ENCODE data around the gene ARF6. TPM values are rescaled to one million over a fixed set of nuclear protein-coding genes. Genes with fewer than 3 reads are reported as not detected.
A peak's percentile ranks its signal among the peaks of the same experiment; 100 is the strongest.

Gene ARF6
- total RNA-seq, 1 experiment from 2014 or later, result 86.4 TPM

GRCh38 chr14:49867831-49868719 lies 24.8 kb upstream of the ARF6 start:
- POLR2A ChIA-PET (ENCODE audit: unreplicated experiment), result interaction anchor here (0.5 to 1.4 kb wide), 19 partner anchors 20 to 672 kb away, joined by 3 to 22 read pairs (median 5); partner anchors contain the start of genes ARF6 and LRR1
- CTCF ChIA-PET, result interaction anchor here (0.5 to 1.3 kb wide), 9 partner anchors 11 to 292 kb away, joined by 3 to 10 read pairs (median 3); no protein-coding TSS in a partner anchor
- TF ChIP-seq EZH2phosphoT487 (IDR thresholded peaks at IDR 0.05; ENCODE audit: borderline replicate concordance, low read length) (no peak), EZH2 (IDR thresholded peaks at IDR 0.05; ENCODE audit: low read length, unreplicated experiment) (no peak), CTCF (conservative IDR thresholded peaks at IDR 0.05; ENCODE audit: low read depth, low read length) (no peak)
- H3K4me3 ChIP-seq (ENCODE audit: low read length), result peak overlapping the region; percentile 71
- H3K27me3 ChIP-seq (ENCODE audit: low read length), result no peaks in the 10 kb centered on the region
- peak overlapping the region; percentile 77 for H3K9ac ChIP-seq (ENCODE audit: low read length)
- no TSS peak for BruUV-seq (replicated peaks)
- H3K27ac ChIP-seq (ENCODE audit: low read length), result peak overlapping the region; percentile 67
- H3K9me2 ChIP-seq (replicated peaks; ENCODE audit: low read length), result no peaks in the 10 kb centered on the region
- H3K79me2 ChIP-seq (ENCODE audit: low read length), result peaks cover 4% of the 10 kb centered on the region; the same call in 1 of the 2 replicates
- no peaks in the 10 kb centered on the region for H3F3A ChIP-seq (ENCODE audit: low read length, unreplicated experiment)
- peak overlapping the region; percentile 92 for H3K4me2 ChIP-seq (ENCODE audit: low read length)
- no peaks in the 10 kb centered on the region for H3K36me3 ChIP-seq (ENCODE audit: low read depth, low read length)
- intact Hi-C loops (cut with micrococcal nuclease), result loop anchor here (1.0 to 5.0 kb wide), 6 partner anchors 20 to 194 kb away; no protein-coding TSS in a partner anchor
- peak overlapping the region; percentile 99 for H2AFZ ChIP-seq (ENCODE audit: low read length)
- peaks cover 33% of the 10 kb centered on the region for H3K4me1 ChIP-seq (ENCODE audit: insufficient read depth, low read length)
- ATAC-seq, result peak; percentile 95
- no peaks in the 10 kb centered on the region for H4K20me1 ChIP-seq (ENCODE audit: low read length)
- peak; percentile 98 for DNase-seq
- H3K9me3 ChIP-seq (ENCODE audit: low read length), result no peaks in the 10 kb centered on the region

- Histone ChIP-seq H3K9me3 (ENCODE audit: low read length) (no peaks in the 10 kb centered on the region), H3K79me2 (ENCODE audit: low read length) (peaks cover 4% of the 10 kb centered on the region; the same call in 1 of the 2 replicates), H4K20me1 (ENCODE audit: low read length) (no peaks in the 10 kb centered on the region), H3K4me3 (ENCODE audit: low read length) (peak overlapping the region; percentile 62), H3K9me2 (replicated peaks; ENCODE audit: low read length) (no peaks in the 10 kb centered on the region), H3K27me3 (ENCODE audit: low read length) (no peaks in the 10 kb centered on the region), H3K27ac (ENCODE audit: low read length) (peak overlapping the region; percentile 67), H3K9ac (ENCODE audit: low read length) (peak overlapping the region; percentile 48), H3K4me2 (ENCODE audit: low read length) (peak overlapping the region; percentile 82), H3F3A (ENCODE audit: low read length, unreplicated experiment) (no peaks in the 10 kb centered on the region), H3K4me1 (ENCODE audit: insufficient read depth, low read length) (peaks cover 27% of the 10 kb centered on the region), H2AFZ (ENCODE audit: low read length) (peak overlapping the region; percentile 52), H3K36me3 (ENCODE audit: low read depth, low read length) (no peaks in the 10 kb centered on the region)
- ChIA-PET CTCF (interaction anchor here (0.6 to 1.3 kb wide), 7 partner anchors 11 to 239 kb away, joined by 3 to 10 read pairs (median 3); no protein-coding TSS in a partner anchor), POLR2A (ENCODE audit: unreplicated experiment) (interaction anchor here (0.7 to 1.4 kb wide), 12 partner anchors 20 to 270 kb away, joined by 3 to 22 read pairs (median 6); partner anchors contain the start of genes ARF6 and LRR1)
- TSS peak; percentile 40 for BruUV-seq (replicated peaks)
- no peak for DNase-seq
- TF ChIP-seq EZH2phosphoT487 (IDR thresholded peaks at IDR 0.05; ENCODE audit: borderline replicate concordance, low read length), result no peak
- TF ChIP-seq EZH2 (IDR thresholded peaks at IDR 0.05; ENCODE audit: low read length, unreplicated experiment), result no peak
- TF ChIP-seq CTCF (conservative IDR thresholded peaks at IDR 0.05; ENCODE audit: low read depth, low read length), result no peak
- ATAC-seq, result no peak
- intact Hi-C loops (cut with micrococcal nuclease), result loop anchor here (1.0 to 5.0 kb wide), 6 partner anchors 20 to 194 kb away; no protein-coding TSS in a partner anchor
Measured at GRCh38 chr14:49868720-49869114, 24.2 kb upstream of the ARF6 start.
